Upper lobe of right lung (tissue), 1 donor: ENCODE measurements around the gene PTPRM. TPM values are rescaled to one million over a fixed set of nuclear protein-coding genes. Genes with fewer than 3 reads are reported as not detected.

Experiments used
- ATAC-seq: fragments of 200-7000 bp; cut with Tn5 transposase; one replicate; pipeline ENCODE4 v1.9.1; 2020; ENCODE audit warnings: mild to moderate bottlenecking, moderate library complexity
- DNase-seq: peaks from one replicate; pipeline ENCODE4 v3.0.0-alpha.2; 2020
- H3K27ac ChIP-seq: fragments of 200-600 bp; one replicate; pipeline ENCODE4 v1.8.0; 2022
- H3K27me3 ChIP-seq: fragments of 200-600 bp; one replicate; pipeline ENCODE4 v1.8.0; 2022; ENCODE audit warnings: mild to moderate bottlenecking
- H3K36me3 ChIP-seq: fragments of 200-600 bp; one replicate; pipeline ENCODE4 v1.8.0; 2022
- H3K4me1 ChIP-seq: fragments of 200-600 bp; one replicate; pipeline ENCODE4 v1.8.0; 2022
- H3K4me3 ChIP-seq: fragments of 200-600 bp; one replicate; pipeline ENCODE4 v1.8.0; 2022; ENCODE audit warnings: mild to moderate bottlenecking
- H3K9me3 ChIP-seq: fragments of 200-600 bp; one replicate; pipeline ENCODE4 v1.8.0; 2022
- intact Hi-C: fragments of 100-400 bp; cut with DNase I; formaldehyde crosslinking; loops from one replicate; pipeline ENCODE4 v1.11.0; 2022
- total RNA-seq: library from RNA; stranded (reverse); fragmentation: NEBNext Ultra II Directional; extraction: Animal tissue kit (Norgen Biotek cat#: 25700); gene quantifications from one replicate; pipeline ENCODE4 v1.2.1, GENCODE V29; 2021
- TF ChIP-seq, protein P1 (sequence below): fragments of 200-600 bp; IDR thresholded peaks from one replicate; pipeline ENCODE4 v1.8.0; 2022; ENCODE audit warnings: antibody characterized with exemption
- donor health status: DM: no; HTN: yes; CAD: no; lungs with severe emphysema.

PTPRM gene
- total RNA-seq, 1 donor from 2014 or later: 99.3 TPM

DNA sequence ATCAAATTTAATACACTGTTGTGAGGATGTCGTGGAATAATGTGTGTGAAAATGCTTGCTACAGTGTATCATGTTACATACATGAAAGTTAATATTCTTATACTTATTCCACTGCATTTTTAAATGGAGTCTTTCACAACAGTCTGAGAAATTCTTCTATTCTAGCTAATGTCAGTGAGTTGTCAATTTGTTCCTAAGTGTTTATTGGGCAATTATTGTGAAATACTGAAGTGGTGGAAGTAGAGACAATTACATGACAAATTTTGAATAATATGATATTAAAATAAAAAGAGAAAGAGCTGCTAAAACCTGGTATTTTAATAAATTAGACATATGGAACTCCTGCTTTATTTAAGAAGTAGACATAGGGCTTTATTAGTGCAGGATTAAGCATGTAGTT, 176.1 kb downstream of the PTPRM start:
- H3K4me3 ChIP-seq: no peak overlapping the region
- ATAC-seq (no peak), DNase-seq (no peak)
- intact Hi-C loops: no loop called here
- no peaks in the 10 kb centered on the region for H3K27me3 ChIP-seq
- peaks cover 42% of the 10 kb centered on the region for H3K4me1 ChIP-seq
- no peaks in the 10 kb centered on the region for H3K9me3 ChIP-seq
- H3K36me3 ChIP-seq: no peaks in the 10 kb centered on the region
- no peak overlapping the region for H3K27ac ChIP-seq
- TF ChIP-seq, protein P1, sequence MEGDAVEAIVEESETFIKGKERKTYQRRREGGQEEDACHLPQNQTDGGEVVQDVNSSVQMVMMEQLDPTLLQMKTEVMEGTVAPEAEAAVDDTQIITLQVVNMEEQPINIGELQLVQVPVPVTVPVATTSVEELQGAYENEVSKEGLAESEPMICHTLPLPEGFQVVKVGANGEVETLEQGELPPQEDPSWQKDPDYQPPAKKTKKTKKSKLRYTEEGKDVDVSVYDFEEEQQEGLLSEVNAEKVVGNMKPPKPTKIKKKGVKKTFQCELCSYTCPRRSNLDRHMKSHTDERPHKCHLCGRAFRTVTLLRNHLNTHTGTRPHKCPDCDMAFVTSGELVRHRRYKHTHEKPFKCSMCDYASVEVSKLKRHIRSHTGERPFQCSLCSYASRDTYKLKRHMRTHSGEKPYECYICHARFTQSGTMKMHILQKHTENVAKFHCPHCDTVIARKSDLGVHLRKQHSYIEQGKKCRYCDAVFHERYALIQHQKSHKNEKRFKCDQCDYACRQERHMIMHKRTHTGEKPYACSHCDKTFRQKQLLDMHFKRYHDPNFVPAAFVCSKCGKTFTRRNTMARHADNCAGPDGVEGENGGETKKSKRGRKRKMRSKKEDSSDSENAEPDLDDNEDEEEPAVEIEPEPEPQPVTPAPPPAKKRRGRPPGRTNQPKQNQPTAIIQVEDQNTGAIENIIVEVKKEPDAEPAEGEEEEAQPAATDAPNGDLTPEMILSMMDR: no peak

DNA sequence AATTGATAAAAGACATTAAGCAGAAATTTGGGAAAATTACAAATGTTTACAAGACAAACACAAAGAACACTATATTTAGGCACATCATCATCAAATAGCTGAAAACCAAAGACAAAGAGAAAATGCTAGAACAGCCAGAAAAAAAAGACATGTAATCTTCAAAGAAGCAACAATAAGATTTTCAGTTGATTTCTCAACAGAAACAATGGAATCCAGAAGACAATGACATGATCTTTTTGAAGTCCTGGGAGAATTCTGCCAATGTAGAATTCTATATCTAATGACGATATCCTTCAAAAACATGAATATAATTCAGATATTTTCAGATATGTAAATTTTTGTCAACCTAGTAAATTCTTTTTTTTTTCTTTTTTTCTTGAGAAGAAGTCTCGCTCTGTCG, 179.0 kb downstream of the PTPRM start:
- H3K9me3 ChIP-seq: no peaks in the 10 kb centered on the region
- intact Hi-C loops: no loop called here
- no peaks in the 10 kb centered on the region for H3K36me3 ChIP-seq
- no peak overlapping the region for H3K27ac ChIP-seq
- no peak for ATAC-seq
- H3K4me3 ChIP-seq: no peak overlapping the region
- no peaks in the 10 kb centered on the region for H3K27me3 ChIP-seq
- TF ChIP-seq, protein P1: no peak
- peaks cover 52% of the 10 kb centered on the region for H3K4me1 ChIP-seq
- DNase-seq: no peak

DNA sequence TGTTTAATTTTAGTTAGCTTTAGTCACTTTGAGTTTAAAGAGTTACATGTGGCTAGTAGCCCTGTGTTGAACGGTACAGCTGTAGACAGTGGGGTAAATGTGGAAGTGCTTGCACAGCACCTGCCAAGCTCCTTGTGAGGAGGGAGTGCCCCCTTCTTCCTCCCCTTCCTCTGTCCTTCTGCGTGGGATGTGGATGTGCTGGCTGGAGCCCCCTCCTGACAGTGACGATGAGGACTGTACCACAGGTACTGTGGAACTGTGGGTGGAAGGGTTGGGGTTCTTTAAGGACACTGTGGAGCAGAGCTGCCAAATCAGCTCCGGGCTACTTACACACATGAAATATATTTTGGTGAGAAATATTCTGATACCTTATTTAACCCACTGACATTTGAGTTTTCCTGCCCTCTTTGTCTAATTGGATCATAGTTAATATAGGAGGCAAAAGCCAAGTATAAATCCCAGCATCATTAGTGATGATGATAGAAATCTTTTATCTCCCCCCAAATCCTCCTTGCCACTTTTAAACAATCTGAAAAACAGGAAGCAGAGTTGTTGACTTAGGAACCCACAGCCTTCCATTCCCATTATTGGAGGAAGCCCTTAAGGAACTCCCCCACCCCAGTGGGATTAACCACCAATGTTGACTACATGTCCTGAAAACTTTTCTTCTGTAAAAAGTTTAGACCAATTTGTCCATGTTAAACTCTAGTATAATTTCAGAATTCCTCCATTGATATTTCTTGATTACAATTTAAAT, 181.3 kb downstream of the PTPRM start:
- no peak overlapping the region for H3K27ac ChIP-seq

DNA sequence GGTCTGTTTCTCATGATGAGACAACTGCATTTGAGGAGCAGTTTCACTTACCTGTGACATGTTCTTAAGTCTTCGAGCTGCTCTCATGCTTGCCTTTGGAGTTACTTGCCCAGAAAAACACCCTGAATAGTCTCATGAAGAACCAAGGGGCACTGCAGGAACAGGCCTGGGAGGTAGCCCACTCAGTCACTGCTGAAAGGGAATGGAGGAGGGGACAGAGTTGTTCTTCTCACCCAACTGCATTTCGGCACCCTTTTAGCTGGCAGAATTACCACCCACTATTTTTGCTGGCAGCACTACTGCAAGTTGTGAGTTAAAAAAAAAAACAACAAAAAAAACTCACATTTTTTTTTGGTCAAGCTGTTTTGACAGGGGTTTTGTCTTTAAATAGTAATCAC, 181.9 kb downstream of the PTPRM start:
- Histone ChIP-seq H3K27me3 (no peaks in the 10 kb centered on the region), H3K27ac (no peak overlapping the region), H3K4me1 (peaks cover 36% of the 10 kb centered on the region), H3K4me3 (no peak overlapping the region), H3K36me3 (no peaks in the 10 kb centered on the region), H3K9me3 (no peaks in the 10 kb centered on the region)
- no peak for ATAC-seq
- TF ChIP-seq, protein P1: no peak
- intact Hi-C loops: no loop called here
- no peak for DNase-seq

More for the DNA sequence above, 181.3 kb downstream of the PTPRM start:
- DNase-seq (no peak), ATAC-seq (no peak)
- Histone ChIP-seq H3K4me3 (no peak overlapping the region), H3K4me1 (peaks cover 33% of the 10 kb centered on the region), H3K9me3 (no peaks in the 10 kb centered on the region), H3K27me3 (no peaks in the 10 kb centered on the region), H3K36me3 (no peaks in the 10 kb centered on the region)
- intact Hi-C loops: no loop called here
- TF ChIP-seq, protein P1: no peak

DNA sequence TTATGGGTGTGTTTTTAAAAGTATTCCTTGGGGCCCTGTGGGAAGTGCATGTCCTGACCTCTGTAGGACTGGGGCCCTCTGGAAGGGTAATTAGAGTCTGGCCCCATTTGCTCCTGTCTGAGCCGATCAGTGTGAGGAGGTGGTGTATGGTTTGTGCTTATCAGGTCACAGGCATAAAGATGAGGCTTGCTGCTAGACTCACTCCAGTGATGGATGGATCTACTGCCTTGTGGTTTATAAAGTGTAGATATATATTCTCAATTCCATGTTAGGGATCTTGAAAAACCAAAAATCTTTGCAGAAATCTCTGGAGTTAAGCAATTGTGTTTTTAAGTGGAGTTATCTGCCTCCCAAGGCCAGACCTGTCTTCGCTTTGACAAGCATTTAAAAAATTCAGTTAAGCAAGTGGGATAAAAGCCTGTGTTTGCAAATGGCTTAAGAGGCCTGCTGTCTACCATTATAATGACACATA, 182.4 kb downstream of the PTPRM start:
- Histone ChIP-seq H3K36me3 (no peaks in the 10 kb centered on the region), H3K4me3 (no peak overlapping the region), H3K9me3 (no peaks in the 10 kb centered on the region), H3K4me1 (peaks cover 41% of the 10 kb centered on the region), H3K27ac (no peak overlapping the region), H3K27me3 (no peaks in the 10 kb centered on the region)
- DNase-seq (no peak), ATAC-seq (no peak)
- TF ChIP-seq, protein P1: no peak
- intact Hi-C loops: no loop called here
